Uterus (tissue), 4 donors: ENCODE results near the gene MINDY3. TPM values are rescaled to one million over a fixed set of nuclear protein-coding genes. Genes with fewer than 3 reads are reported as not detected.

ENCODE experiments used
- DNase-seq, 2 donors: peaks; one replicate each; pipeline ENCODE4 v3.0.0-alpha.2; 2019 to 2020
- H3K27ac ChIP-seq, 2 donors: fragments of 200-600 bp; sonication (generic); 1 replicate in 1 of 2; 2 replicates in 1 of 2; pipeline ENCODE4 v1.5.1; 2016 to 2018
- H3K27me3 ChIP-seq, 2 donors: fragments of 200-600 bp; sonication (generic); one replicate each; pipeline ENCODE4 v1.5.1; 2018 to 2019; ENCODE audit warnings: control low read depth in 1 of 2
- H3K36me3 ChIP-seq, 2 donors: fragments of 200-600 bp; sonication (generic); one replicate each; pipeline ENCODE4 v1.5.1; 2019; ENCODE audit warnings: control low read depth in 1 of 2
- H3K4me1 ChIP-seq, 2 donors: fragments of 200-600 bp; sonication (generic); one replicate each; pipeline ENCODE4 v1.5.1; 2018 to 2019; ENCODE audit warnings: control low read depth in 1 of 2
- H3K4me3 ChIP-seq, 2 donors: fragments of 200-600 bp; sonication (generic); 1 replicate in 1 of 2; 2 replicates in 1 of 2; pipeline ENCODE4 v1.5.1; 2018 to 2019; ENCODE audit warnings: mild to moderate bottlenecking in 1 of 2
- H3K9me3 ChIP-seq, 2 donors: fragments of 200-600 bp; sonication (generic); one replicate each; pipeline ENCODE4 v1.5.1; 2019; ENCODE audit warnings: control low read depth in 1 of 2
- POLR2A ChIP-seq, 2 donors: fragments of 450-650 bp; IDR thresholded peaks; one replicate each; pipeline ENCODE4 v1.6.1; 2016; ENCODE audit warnings: antibody characterized with exemption in 2 of 2, mild to moderate bottlenecking in 1 of 2, moderate library complexity in 1 of 2
- intact Hi-C: fragments of 100-400 bp; cut with DNase I; formaldehyde crosslinking; loops from one replicate; pipeline ENCODE4 v1.15.1; 2023; ENCODE audit warnings: low total_unique reads
- total RNA-seq, 4 donors: library from RNA; depleted of rRNA in 3 of 4; stranded (reverse); fragments of >200 nt in 3 of 4; gene quantifications; one replicate each; pipeline versions ENCODE4 v1.1.0 to v1.2.4, GENCODE V29; 2014 to 2023
- TF ChIP-seq, protein P1 (sequence below), 4 experiments: fragments of 200-600 bp in 2 of 4; fragments of 450-650 bp in 2 of 4; sonication (generic) in 2 of 4; IDR thresholded peaks; one replicate each; pipeline ENCODE4 v1.5.1; 2016 to 2019; ENCODE audit warnings: antibody characterized with exemption in 4 of 4, mild to moderate bottlenecking in 2 of 4, moderate library complexity in 1 of 4
- donor health status: DM: yes; HTN: yes; CAD: no.

The MINDY3 gene
- total RNA-seq, 4 donors from 2014 or later, result 20.9 to 63.5 (median 51.7) TPM

GRCh38 chr10:15745751-15746150 is 114.6 kb downstream of the MINDY3 start:
- peaks cover 0 to 4% of the 10 kb centered on the region in 2 donors for H3K4me1 ChIP-seq
- no peak overlapping the region for H3K27ac ChIP-seq
- TF ChIP-seq, protein P1, sequence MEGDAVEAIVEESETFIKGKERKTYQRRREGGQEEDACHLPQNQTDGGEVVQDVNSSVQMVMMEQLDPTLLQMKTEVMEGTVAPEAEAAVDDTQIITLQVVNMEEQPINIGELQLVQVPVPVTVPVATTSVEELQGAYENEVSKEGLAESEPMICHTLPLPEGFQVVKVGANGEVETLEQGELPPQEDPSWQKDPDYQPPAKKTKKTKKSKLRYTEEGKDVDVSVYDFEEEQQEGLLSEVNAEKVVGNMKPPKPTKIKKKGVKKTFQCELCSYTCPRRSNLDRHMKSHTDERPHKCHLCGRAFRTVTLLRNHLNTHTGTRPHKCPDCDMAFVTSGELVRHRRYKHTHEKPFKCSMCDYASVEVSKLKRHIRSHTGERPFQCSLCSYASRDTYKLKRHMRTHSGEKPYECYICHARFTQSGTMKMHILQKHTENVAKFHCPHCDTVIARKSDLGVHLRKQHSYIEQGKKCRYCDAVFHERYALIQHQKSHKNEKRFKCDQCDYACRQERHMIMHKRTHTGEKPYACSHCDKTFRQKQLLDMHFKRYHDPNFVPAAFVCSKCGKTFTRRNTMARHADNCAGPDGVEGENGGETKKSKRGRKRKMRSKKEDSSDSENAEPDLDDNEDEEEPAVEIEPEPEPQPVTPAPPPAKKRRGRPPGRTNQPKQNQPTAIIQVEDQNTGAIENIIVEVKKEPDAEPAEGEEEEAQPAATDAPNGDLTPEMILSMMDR (IDR thresholded peaks at IDR 0.05), result no peak
- TF ChIP-seq POLR2A (IDR thresholded peaks at IDR 0.05), result no peak
- no peak overlapping the region for H3K4me3 ChIP-seq
- H3K27me3 ChIP-seq, result no peaks in the 10 kb centered on the region
- no peak for DNase-seq
- no peaks in the 10 kb centered on the region for H3K36me3 ChIP-seq
- intact Hi-C loops, result no loop called here
- no peaks in the 10 kb centered on the region for H3K9me3 ChIP-seq

DNA sequence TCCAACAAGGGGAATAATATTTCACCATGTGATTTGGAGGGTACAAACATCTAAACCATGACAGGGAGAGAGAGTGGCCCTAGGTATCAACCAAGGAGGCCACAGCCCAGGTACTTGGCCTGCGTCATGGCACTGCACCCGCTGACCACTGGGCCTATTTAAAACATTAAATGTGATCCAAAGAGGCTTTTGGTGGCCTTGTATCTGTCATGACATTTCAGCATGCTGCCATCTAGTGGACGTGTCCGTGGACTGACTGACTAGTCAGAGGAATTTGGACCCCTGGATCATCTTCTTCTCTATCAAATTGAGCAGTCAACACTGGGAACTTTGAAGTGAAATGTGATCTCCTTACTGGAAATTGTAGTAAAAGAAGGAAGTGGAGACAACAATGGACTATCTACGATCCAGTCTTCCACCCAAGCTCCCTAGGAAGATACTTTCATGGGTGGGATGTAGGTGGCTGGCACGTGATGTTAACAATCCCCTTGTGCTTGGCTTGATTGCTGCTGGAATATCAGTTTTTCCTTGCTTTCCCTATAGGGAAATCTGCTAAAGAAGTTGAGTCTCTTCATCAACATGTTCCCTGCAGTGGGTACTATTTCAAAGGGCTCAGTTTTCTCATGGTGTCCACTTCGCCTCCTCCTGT is 116.0 kb downstream of the MINDY3 start:
- no peaks in the 10 kb centered on the region for H3K9me3 ChIP-seq
- intact Hi-C loops, result no loop called here
- H3K27me3 ChIP-seq, result no peaks in the 10 kb centered on the region
- no peaks in the 10 kb centered on the region for H3K36me3 ChIP-seq
- peak in 1 of 2 donors; percentile 42 for DNase-seq
- H3K4me1 ChIP-seq, result peaks cover 0 to 4% of the 10 kb centered on the region in 2 donors
- no peak overlapping the region for H3K27ac ChIP-seq
- no peak for TF ChIP-seq POLR2A (IDR thresholded peaks at IDR 0.05)
- TF ChIP-seq, protein P1 (IDR thresholded peaks at IDR 0.05), result peak; percentile 8 to 25 (median 23)
- H3K4me3 ChIP-seq, result no peak overlapping the region

- Histone ChIP-seq H3K36me3 (no peaks in the 10 kb centered on the region), H3K4me1 (peaks cover 0 to 4% of the 10 kb centered on the region in 2 donors), H3K27ac (no peak overlapping the region), H3K4me3 (no peak overlapping the region), H3K27me3 (no peaks in the 10 kb centered on the region), H3K9me3 (no peaks in the 10 kb centered on the region)
- intact Hi-C loops, result no loop called here
- TF ChIP-seq, protein P1 (IDR thresholded peaks at IDR 0.05), result no peak
- no peak for TF ChIP-seq POLR2A (IDR thresholded peaks at IDR 0.05)
- no peak for DNase-seq
These were observed 116.9 kb downstream of the MINDY3 start for GRCh38 chr10:15743443-15743842.

GRCh38 chr10:15742836-15743235 is 117.5 kb downstream of the MINDY3 start:
- intact Hi-C loops, result no loop called here
- Histone ChIP-seq H3K27me3 (no peaks in the 10 kb centered on the region), H3K9me3 (no peaks in the 10 kb centered on the region), H3K4me1 (peaks cover 0 to 4% of the 10 kb centered on the region in 2 donors), H3K4me3 (no peak overlapping the region), H3K27ac (no peak overlapping the region), H3K36me3 (no peaks in the 10 kb centered on the region)
- TF ChIP-seq, protein P1 (IDR thresholded peaks at IDR 0.05), result no peak
- TF ChIP-seq POLR2A (IDR thresholded peaks at IDR 0.05), result no peak
- no peak for DNase-seq

DNA sequence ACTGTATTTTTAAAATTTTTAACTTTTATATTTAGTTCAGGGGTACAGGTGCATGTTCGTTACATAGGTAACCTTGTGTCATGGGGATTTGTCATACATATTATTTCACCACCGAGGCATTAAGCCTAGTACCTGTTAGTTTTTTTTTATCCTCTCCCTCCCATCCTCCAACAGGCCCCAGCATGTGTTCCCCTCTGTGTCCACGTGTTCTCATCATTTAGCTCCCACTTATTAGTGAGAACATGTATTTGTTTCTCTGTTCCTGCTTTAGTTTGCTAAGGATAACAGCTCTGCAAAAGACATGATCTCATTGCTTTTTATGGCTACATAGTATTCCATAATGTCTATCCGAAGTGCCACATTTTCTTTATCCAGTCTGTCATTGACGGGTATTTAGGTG is 118.2 kb downstream of the MINDY3 start:
- TF ChIP-seq, protein P1 (IDR thresholded peaks at IDR 0.05), result no peak
- no peak for TF ChIP-seq POLR2A (IDR thresholded peaks at IDR 0.05)
- no peak overlapping the region for H3K27ac ChIP-seq
- no peak for DNase-seq
- no peak overlapping the region for H3K4me3 ChIP-seq
- no peaks in the 10 kb centered on the region for H3K9me3 ChIP-seq
- no peaks in the 10 kb centered on the region for H3K27me3 ChIP-seq
- H3K36me3 ChIP-seq, result no peaks in the 10 kb centered on the region
- intact Hi-C loops, result no loop called here
- H3K4me1 ChIP-seq, result peaks cover 0 to 4% of the 10 kb centered on the region in 2 donors
